H1 (cell line): ENCODE data around the gene CST4. TPM values are rescaled to one million over a fixed set of nuclear protein-coding genes. Genes with fewer than 3 reads are reported as not detected.

ENCODE experiments used
- CTCF ChIA-PET: fragments of 300-600 bp; sonication (Branson Sonifier 250); formaldehyde crosslinking; loops from one replicate; lab custom pipeline; 2021; ENCODE audit not compliant: partially characterized antibody; lab: Charles Lee
- POLR2A ChIA-PET: fragments of 300-600 bp; sonication (Branson Sonifier 250); formaldehyde crosslinking; loops from one replicate; lab custom pipeline; 2021; ENCODE audit warnings: inconsistent platforms; ENCODE audit not compliant: partially characterized antibody; lab: Charles Lee
- DNase-seq, 2 experiments: peaks; one replicate each; pipeline versions ENCODE4 v3.0.0 to v3.0.0-alpha.2; 2010 to 2022; ENCODE audit warnings: low spot score in 2 of 2, low read depth in 1 of 2, mixed read lengths in 1 of 2
- FAIRE-seq: peaks from 2 replicates; lab custom pipeline; 2011; peaks lifted over from hg19 to GRCh38; lab: Jason Lieb, UNC
- H2AFZ ChIP-seq: 2 replicates; pipeline ENCODE4 v1.8.1; 2012; ENCODE audit warnings: low read length, inconsistent platforms
- H2AK5ac ChIP-seq: 2 replicates; pipeline ENCODE4 v1.6.1; 2013; ENCODE audit warnings: low read depth, low read length
- H2BK120ac ChIP-seq: replicated peaks from 2 replicates; pipeline ENCODE3; 2013; ENCODE audit warnings: low read depth, low read length, inconsistent platforms
- H2BK12ac ChIP-seq: 2 replicates; pipeline ENCODE4 v1.6.1; 2013; ENCODE audit warnings: low read depth, low read length
- H2BK15ac ChIP-seq: 2 replicates; pipeline ENCODE4 v1.6.1; 2013; ENCODE audit warnings: low read length
- H2BK20ac ChIP-seq: 2 replicates; pipeline ENCODE4 v1.6.1; 2013; ENCODE audit warnings: low read length
- H2BK5ac ChIP-seq: 2 replicates; pipeline ENCODE4 v1.6.1; 2013; ENCODE audit warnings: low read depth, low read length
- H3K14ac ChIP-seq: 2 replicates; pipeline ENCODE4 v1.6.1; 2013; ENCODE audit warnings: inconsistent platforms; ENCODE audit not compliant: insufficient read length
- H3K18ac ChIP-seq: 2 replicates; pipeline ENCODE4 v1.6.1; 2013; ENCODE audit warnings: low read length; ENCODE audit errors: extremely low read depth
- H3K23ac ChIP-seq: 2 replicates; pipeline ENCODE4 v1.6.1; 2013; ENCODE audit warnings: inconsistent platforms; ENCODE audit not compliant: insufficient read length
- H3K23me2 ChIP-seq: 2 replicates; pipeline ENCODE4 v1.6.1; 2013; ENCODE audit warnings: low read depth, low read length
- H3K27ac ChIP-seq: 2 replicates; pipeline ENCODE4 v1.6.1; 2011; ENCODE audit warnings: low read depth, low read length, inconsistent platforms
- H3K27me3 ChIP-seq, 4 experiments: replicated peaks in 1 of 4; 1 replicate in 1 of 4; 2 replicates in 3 of 4; pipeline versions ENCODE4 v1.6.1 to v1.8.1; 2011 to 2013; ENCODE audit warnings: low read length in 3 of 4, mild to moderate bottlenecking in 3 of 4, inconsistent platforms in 2 of 4, mixed read lengths in 2 of 4, moderate library complexity in 1 of 4; ENCODE audit not compliant: control insufficient read depth in 3 of 4, insufficient read depth in 3 of 4; ENCODE audit errors: extremely low read depth in 1 of 4
- H3K36me3 ChIP-seq, 4 experiments: 2 replicates each; pipeline versions ENCODE4 v1.6.1 to v1.8.1; 2011 to 2013; ENCODE audit warnings: mild to moderate bottlenecking in 4 of 4, low read length in 3 of 4, moderate library complexity in 2 of 4, control low read depth in 1 of 4, inconsistent platforms in 1 of 4; ENCODE audit not compliant: insufficient read depth in 4 of 4, control insufficient read depth in 2 of 4
- H3K4ac ChIP-seq: replicated peaks from 2 replicates; pipeline ENCODE3; 2013; ENCODE audit warnings: low read length, low read depth, mixed read lengths, inconsistent platforms; ENCODE audit not compliant: insufficient read length
- H3K4me1 ChIP-seq, 4 experiments: replicated peaks in 1 of 4; 1 replicate in 1 of 4; 2 replicates in 3 of 4; pipeline versions ENCODE4 v1.6.1 to v1.8.1; 2011 to 2013; ENCODE audit warnings: low read length in 3 of 4, inconsistent platforms in 2 of 4, mixed read lengths in 1 of 4; ENCODE audit not compliant: insufficient read depth in 4 of 4, control insufficient read depth in 3 of 4
- H3K4me2 ChIP-seq, 2 experiments: 2 replicates each; pipeline versions ENCODE4 v1.6.1 to v1.8.1; 2011 to 2013; ENCODE audit warnings: low read depth in 2 of 2, low read length in 2 of 2, control low read depth in 1 of 2, inconsistent platforms in 1 of 2, mild to moderate bottlenecking in 1 of 2; ENCODE audit not compliant: insufficient read depth in 1 of 2
- H3K4me3 ChIP-seq, 4 experiments: fragments of 200-600, 300-600 bp in 1 of 4; sonication (generic), shearing (Covaris generic), sonication (Bioruptor Twin) in 1 of 4; 2 replicates each; pipeline versions ENCODE4 v1.5.1 to v1.8.1; 2011 to 2016; ENCODE audit warnings: low read length in 4 of 4, low read depth in 3 of 4, control low read depth in 2 of 4, inconsistent platforms in 2 of 4, mild to moderate bottlenecking in 2 of 4, mixed read lengths in 1 of 4, moderate library complexity in 1 of 4; ENCODE audit not compliant: insufficient read depth in 2 of 4; ENCODE audit errors: extremely low read depth in 1 of 4
- H3K56ac ChIP-seq: replicated peaks from 2 replicates; pipeline ENCODE3; 2013; ENCODE audit warnings: low read depth, mild to moderate bottlenecking, mixed read lengths, low read length, inconsistent platforms; ENCODE audit not compliant: insufficient read length
- H3K79me1 ChIP-seq: 2 replicates; pipeline ENCODE4 v1.6.1; 2013; ENCODE audit warnings: low read depth, low read length, control low read depth
- H3K79me2 ChIP-seq, 2 experiments: 2 replicates each; pipeline versions ENCODE4 v1.6.1 to v1.8.1; 2012 to 2013; ENCODE audit warnings: low read length in 2 of 2, mild to moderate bottlenecking in 2 of 2, inconsistent platforms in 1 of 2; ENCODE audit not compliant: insufficient read depth in 2 of 2, control insufficient read depth in 1 of 2
- H3K9ac ChIP-seq, 4 experiments: replicated peaks in 1 of 4; 1 replicate in 1 of 4; 2 replicates in 3 of 4; pipeline versions ENCODE4 v1.6.1 to v1.8.1; 2011 to 2013; ENCODE audit warnings: low read depth in 3 of 4, low read length in 3 of 4, control low read depth in 2 of 4, mild to moderate bottlenecking in 2 of 4, moderate library complexity in 2 of 4, inconsistent platforms in 1 of 4; ENCODE audit errors: extremely low read depth in 1 of 4
- H3K9me3 ChIP-seq, 2 experiments: 2 replicates each; pipeline versions ENCODE4 v1.6.1 to v1.8.1; 2012 to 2013; ENCODE audit warnings: mild to moderate bottlenecking in 2 of 2, moderate library complexity in 2 of 2, control low read depth in 1 of 2, inconsistent platforms in 1 of 2, low read depth in 1 of 2, low read length in 1 of 2, mixed read lengths in 1 of 2; ENCODE audit not compliant: insufficient read depth in 2 of 2
- H4K20me1 ChIP-seq, 2 experiments: replicated peaks in 1 of 2; 2 replicates each; pipeline versions ENCODE3 to v1.8.1; 2011 to 2013; ENCODE audit warnings: inconsistent platforms in 2 of 2, low read length in 2 of 2, mild to moderate bottlenecking in 1 of 2; ENCODE audit not compliant: insufficient read depth in 2 of 2, control insufficient read depth in 1 of 2
- H4K5ac ChIP-seq: 2 replicates; pipeline ENCODE4 v1.6.1; 2013; ENCODE audit warnings: low read length, low read depth, mixed read lengths, inconsistent platforms; ENCODE audit not compliant: insufficient read length
- H4K8ac ChIP-seq: 2 replicates; pipeline ENCODE4 v1.8.0; 2013; ENCODE audit warnings: mild to moderate bottlenecking, moderate library complexity, low read length, inconsistent platforms; ENCODE audit not compliant: insufficient read depth; ENCODE audit errors: extremely low read depth
- H4K91ac ChIP-seq: replicated peaks from 2 replicates; pipeline ENCODE3; 2013; ENCODE audit warnings: low read length, mixed read lengths, inconsistent platforms; ENCODE audit not compliant: insufficient read length
- ASH2L ChIP-seq: fragments of 200-600, 300-600 bp; sonication (generic); IDR thresholded peaks from one replicate; pipeline ENCODE4 v1.7.1; 2017; ENCODE audit warnings: low read length
- BACH1 ChIP-seq: IDR thresholded peaks from 2 replicates; pipeline ENCODE4 v1.6.1; 2012; ENCODE audit warnings: low read length, improper control_type of control experiment
- EZH2 ChIP-seq: fragments of 200-600 bp; sonication (generic); IDR thresholded peaks from 2 replicates; pipeline ENCODE4 v1.7.1; 2012; ENCODE audit warnings: low read depth, mild to moderate bottlenecking, moderate library complexity, low read length, inconsistent platforms; ENCODE audit not compliant: severe bottlenecking
- MAFK ChIP-seq: IDR thresholded peaks from 2 replicates; pipeline ENCODE4 v1.6.1; 2012; ENCODE audit warnings: low read depth, mild to moderate bottlenecking, improper control_type of control experiment, low read length
- SP4 ChIP-seq: IDR thresholded peaks from 2 replicates; pipeline ENCODE4 v1.6.1; 2012; ENCODE audit warnings: low read length, inconsistent platforms
- TEAD4 ChIP-seq: IDR thresholded peaks from 2 replicates; pipeline ENCODE4 v1.6.1; 2012; ENCODE audit warnings: low read depth, low read length, inconsistent platforms, mixed read lengths
- WGBS, 2 experiments: shearing (Covaris generic) in 1 of 2; methylation state at CpG; one replicate each; pipeline versions ENCODE4 v1.1.6 to v1.1.7; 2013 to 2015; ENCODE audit warnings: low lambda C conversion rate in 2 of 2, mixed read lengths in 2 of 2, inconsistent platforms in 1 of 2, low coverage in 1 of 2, missing lambda C conversion rate in 1 of 2; ENCODE audit not compliant: insufficient replicate concordance in 2 of 2, insufficient coverage in 1 of 2, insufficient read length in 1 of 2; ENCODE audit errors: extremely low coverage in 1 of 2, missing lambda C conversion rate in 1 of 2; 5-methylcytosine and 5-hydroxymethylcytosine counted together
- polyA plus RNA-seq, 7 experiments: library from polyadenylated mRNA; depleted of rRNA in 3 of 7; stranded (reverse) in 5 of 7; unstranded in 2 of 7; fragments of >200 nt in 5 of 7; fragments of 200-250 nt in 2 of 7; gene quantifications; 1 replicate in 5 of 7; 2 replicates in 1 of 7; 4 replicates in 1 of 7; pipeline versions ENCODE4 v1.2.1 to v1.2.3, GENCODE V29; 2011 to 2013; ENCODE audit warnings: missing spikeins in 2 of 7, mixed read lengths in 2 of 7
- total RNA-seq: library from RNA; stranded (reverse); fragmentation: NEBNext Ultra II Directional; extraction: Animal tissue kit (Norgen Biotek cat#: 25700); gene quantifications from 2 replicates; pipeline ENCODE4 v1.2.1, GENCODE V29; 2021

Gene CST4
- total and polyA plus RNA-seq, 2 of the 8 experiments (the other 6 are each of a cell fraction or from before 2014, with no cell fraction given): not detected

GRCh38 chr20:23656372-23656771 lies 32.5 kb downstream of the CST4 start:
- no peak overlapping the region for H3K4me2 ChIP-seq
- no peak for FAIRE-seq
- no peak overlapping the region for H3K9ac ChIP-seq
- H2BK20ac ChIP-seq: no peak overlapping the region
- no peak overlapping the region for H3K4ac ChIP-seq
- no peak overlapping the region for H2BK15ac ChIP-seq
- H2AK5ac ChIP-seq: no peak overlapping the region
- H3K79me2 ChIP-seq: no peaks in the 10 kb centered on the region
- no peak overlapping the region for H3K14ac ChIP-seq
- DNase-seq: peak in 1 of 2 experiments; percentile 47
- no peak overlapping the region for H2BK5ac ChIP-seq
- no peak overlapping the region for H3K18ac ChIP-seq
- H2BK12ac ChIP-seq: no peak overlapping the region
- peaks cover 0 to 3% of the 10 kb centered on the region in 2 experiments for H4K20me1 ChIP-seq
- no peak overlapping the region for H3K23ac ChIP-seq
- no peaks in the 10 kb centered on the region for H3K79me1 ChIP-seq
- H3K56ac ChIP-seq: no peak overlapping the region
- CTCF ChIA-PET: interaction anchor here (0.7 to 6.1 kb wide), 6 partner anchors 12 to 213 kb away, joined by 3 to 29 read pairs (median 3); no protein-coding TSS in a partner anchor
- TF ChIP-seq SP4 (no peak), TEAD4 (no peak), EZH2 (no peak), BACH1 (0 out of 2 replicates have a peak, but pooled peaks have one; percentile 46), MAFK (peak; percentile 90), ASH2L (no peak)
- TF ChIP-seq, all 59 proteins: peak for 2
- Histone ChIP-seq H3K36me3 (no peaks in the 10 kb centered on the region), H4K8ac (no peak overlapping the region), H3K4me1 (peaks cover 0 to 5% (median 0%) of the 10 kb centered on the region in 4 experiments; a peak in 2 of 7 replicates), H3K4me3 (no peak overlapping the region), H4K91ac (no peak overlapping the region), H3K27ac (no peak overlapping the region), H4K5ac (no peak overlapping the region), H2AFZ (no peak overlapping the region), H3K9me3 (no peaks in the 10 kb centered on the region), H3K23me2 (peaks cover 5% of the 10 kb centered on the region), H2BK120ac (no peak overlapping the region), H3K27me3 (no peaks in the 10 kb centered on the region; a peak in 1 of 7 replicates)
- 79% methylated on average over 10 of the region's 10 CpGs; no CpG with 5 or more reads in 1 of the 2 experiments for WGBS, 2 experiments
- POLR2A ChIA-PET: no interaction called here
